Uterus (tissue), 2 donors: Measurements from ENCODE around the gene DAD1.

ENCODE experiments used
- CTCF ChIP-seq, 4 experiments: fragments of 200-600 bp in 2 of 4; fragments of 450-650 bp in 2 of 4; sonication (generic) in 2 of 4; IDR thresholded peaks; one replicate each; pipeline ENCODE4 v1.5.1; 2016 to 2019; ENCODE audit warnings: antibody characterized with exemption in 4 of 4, mild to moderate bottlenecking in 2 of 4, moderate library complexity in 1 of 4
- POLR2A ChIP-seq, 2 donors: fragments of 450-650 bp; IDR thresholded peaks; one replicate each; pipeline ENCODE4 v1.6.1; 2016; ENCODE audit warnings: antibody characterized with exemption in 2 of 2, mild to moderate bottlenecking in 1 of 2, moderate library complexity in 1 of 2

- TF ChIP-seq CTCF (IDR thresholded peaks at IDR 0.05) (no peak), POLR2A (IDR thresholded peaks at IDR 0.05) (no peak)
These were observed 7.4 kb upstream of the DAD1 start for GRCh38 chr14:22596354-22596879.
